NT2/D1 (cell line): ENCODE data around the gene IRF2.

Experiments used
- SUZ12 ChIP-seq: IDR thresholded peaks from 2 replicates; pipeline ENCODE4 v1.6.1; 2011; ENCODE audit not compliant: insufficient read length, insufficient read depth; ENCODE audit errors: extremely low read depth
- YY1 ChIP-seq: IDR thresholded peaks from 2 replicates; pipeline ENCODE4 v1.6.1; 2011; ENCODE audit not compliant: insufficient read length, insufficient read depth
- ZNF274 ChIP-seq: IDR thresholded peaks from 2 replicates; pipeline ENCODE4 v1.6.1; 2011; ENCODE audit warnings: mild to moderate bottlenecking, low read depth, low read length

- TF ChIP-seq YY1 (no peak), SUZ12 (no peak), ZNF274 (no peak)
These were observed 18.0 kb downstream of the IRF2 start for GRCh38 chr4:184456337-184456736.
